Amniotic stem cell (primary cell): ENCODE measurements around the gene DHX9.
"Not testable (repeated sequence)": the region's sequence is repeated elsewhere in the genome, so short reads cannot be mapped to it uniquely, and the experiment has no call there.

Experiments
- DNase-seq: peaks from one replicate; lab custom pipeline; 2025; lab: John Stamatoyannopoulos, UW

DHX9 gene

GRCh38 chr1:182889997-182890396 is 50.9 kb downstream of the DHX9 start:
- DNase-seq = no peak

GRCh38 chr1:182890927-182891610 is 51.9 kb downstream of the DHX9 start:
- no peak for DNase-seq

GRCh38 chr1:182897696-182898095 is 58.5 kb downstream of the DHX9 start:
- DNase-seq = no peak

DNA sequence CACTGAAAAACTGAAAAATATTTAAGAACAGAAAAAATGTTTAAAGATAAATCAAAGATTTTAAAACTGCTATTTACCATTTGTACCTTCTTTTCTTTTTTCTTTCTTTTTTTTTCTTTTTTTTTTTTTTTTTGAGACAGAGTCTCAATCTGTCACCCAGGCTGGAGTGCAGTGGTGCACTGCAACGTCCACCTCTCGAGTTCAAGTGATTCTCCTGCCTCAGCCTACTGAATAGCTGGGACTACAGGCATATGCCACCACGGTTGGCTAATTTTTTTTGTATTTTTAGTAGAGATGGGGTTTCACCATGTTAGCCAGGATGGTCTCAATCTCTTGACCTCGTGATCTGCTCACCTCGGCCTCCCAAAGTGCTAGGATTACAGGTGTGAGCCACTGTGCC is 62.8 kb downstream of the DHX9 start:
- not testable (repeated sequence) for DNase-seq

DNA sequence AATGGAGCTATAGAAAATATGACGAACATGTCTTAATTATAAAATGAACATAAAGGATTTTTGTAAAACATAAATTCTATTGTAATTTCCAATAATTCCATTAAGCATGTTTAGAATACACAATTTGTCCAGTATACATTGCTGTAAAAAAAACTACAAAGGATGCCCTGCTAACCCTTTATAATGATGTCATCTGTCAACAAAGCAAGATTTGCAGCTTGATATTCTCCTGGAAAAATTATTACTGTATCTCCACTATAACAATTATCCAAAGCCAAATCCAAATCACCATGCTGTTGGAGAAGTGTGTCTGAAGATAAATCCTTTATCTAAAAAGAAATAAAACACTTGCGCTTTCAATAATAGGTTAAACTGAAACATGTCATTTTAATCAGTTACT is 66.2 kb downstream of the DHX9 start:
- no peak for DNase-seq

- DNase-seq = no peak
Measured at GRCh38 chr1:182909578-182909977, 70.4 kb downstream of the DHX9 start.

- DNase-seq = no peak
Measured at GRCh38 chr1:182910143-182910542, 71.0 kb downstream of the DHX9 start.

- DNase-seq = no peak
Measured at GRCh38 chr1:182913401-182913800, 74.3 kb downstream of the DHX9 start.

- no peak for DNase-seq
Measured at GRCh38 chr1:182917378-182917777, 78.2 kb downstream of the DHX9 start.

DNA sequence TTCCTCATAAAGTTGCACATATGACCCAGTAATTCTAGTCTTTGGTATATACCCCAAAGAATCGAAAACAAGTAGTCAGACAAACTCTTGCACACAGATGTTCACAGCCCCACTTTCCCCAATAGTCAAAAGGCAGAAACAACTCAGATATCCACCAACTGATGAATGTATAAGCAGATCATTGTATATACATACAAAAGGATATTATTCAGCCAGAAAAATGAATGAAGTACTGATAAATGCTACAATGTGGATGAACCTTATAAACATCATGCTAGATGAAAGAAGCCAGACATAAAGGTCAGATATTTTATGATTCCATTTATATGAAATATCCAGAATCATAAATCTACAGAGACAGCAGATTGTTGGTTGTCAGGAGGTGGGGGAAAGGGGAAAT is 86.5 kb downstream of the DHX9 start:
- no peak for DNase-seq

- DNase-seq = no peak
Measured at GRCh38 chr1:182927693-182928433, 88.7 kb downstream of the DHX9 start.

- DNase-seq = no peak
Measured at GRCh38 chr1:182930985-182931384, 91.8 kb downstream of the DHX9 start.

- no peak for DNase-seq
Measured at GRCh38 chr1:182935716-182936115, 96.6 kb downstream of the DHX9 start.
